ENCODE data around the gene OTOP3. TPM values are rescaled to one million over a fixed set of nuclear protein-coding genes. Genes with fewer than 3 reads are reported as not detected.

The OTOP3 gene
- total RNA-seq, 1 donor from 2014 or later, result not detected

GRCh38 chr17:74892974-74893911 is 42.5 kb upstream of the OTOP3 start, which contains the start of gene FADS6:
TSS of gene FADS6 (minus strand) at chr17:74893633. CDS start at chr17:74893595, 38 bp downstream.
- H3K4me3 ChIP-seq (ENCODE audit: low read depth, low read length), result no peak within 1 kb of the TSS
- no peak for TF ChIP-seq CTCF (IDR thresholded peaks at IDR 0.05; ENCODE audit: insufficient read depth, low read length, poor library complexity, severe bottlenecking)
- H3K36me3 ChIP-seq (ENCODE audit: control insufficient read depth, insufficient read depth, low read length), result no peaks in the 10 kb centered on the region
- DNase-seq (ENCODE audit: low read depth), result no peak
- H3K27me3 ChIP-seq (ENCODE audit: control insufficient read depth, insufficient read depth, low read length), result peaks cover 59% of the 10 kb centered on the region

- no peaks in the 10 kb centered on the region for H3K36me3 ChIP-seq (ENCODE audit: control insufficient read depth, insufficient read depth, low read length)
- DNase-seq (ENCODE audit: low read depth), result no peak
- H3K4me3 ChIP-seq (ENCODE audit: low read depth, low read length), result no peak overlapping the region
- H3K27me3 ChIP-seq (ENCODE audit: control insufficient read depth, insufficient read depth, low read length), result peaks cover 50% of the 10 kb centered on the region
- no peak for TF ChIP-seq CTCF (IDR thresholded peaks at IDR 0.05; ENCODE audit: insufficient read depth, low read length, poor library complexity, severe bottlenecking)
Measured at GRCh38 chr17:74893936-74894671, 41.6 kb upstream of the OTOP3 start.

- no peak for TF ChIP-seq CTCF (IDR thresholded peaks at IDR 0.05; ENCODE audit: insufficient read depth, low read length, poor library complexity, severe bottlenecking)
- peaks cover 19% of the 10 kb centered on the region for H3K27me3 ChIP-seq (ENCODE audit: control insufficient read depth, insufficient read depth, low read length)
- no peak for DNase-seq (ENCODE audit: low read depth)
- no peak overlapping the region for H3K4me3 ChIP-seq (ENCODE audit: low read depth, low read length)
- no peaks in the 10 kb centered on the region for H3K36me3 ChIP-seq (ENCODE audit: control insufficient read depth, insufficient read depth, low read length)
Measured at GRCh38 chr17:74898376-74898946, 37.2 kb upstream of the OTOP3 start.

- H3K4me3 ChIP-seq (ENCODE audit: low read depth, low read length), result no peak overlapping the region
- H3K36me3 ChIP-seq (ENCODE audit: control insufficient read depth, insufficient read depth, low read length), result no peaks in the 10 kb centered on the region
- no peak for TF ChIP-seq CTCF (IDR thresholded peaks at IDR 0.05; ENCODE audit: insufficient read depth, low read length, poor library complexity, severe bottlenecking)
- DNase-seq (ENCODE audit: low read depth), result no peak
- peaks cover 8% of the 10 kb centered on the region for H3K27me3 ChIP-seq (ENCODE audit: control insufficient read depth, insufficient read depth, low read length)
Measured at GRCh38 chr17:74900208-74900607, 35.5 kb upstream of the OTOP3 start.

GRCh38 chr17:74901353-74902135 is 34.2 kb upstream of the OTOP3 start:
- Histone ChIP-seq H3K4me3 (ENCODE audit: low read depth, low read length) (no peak overlapping the region), H3K27me3 (ENCODE audit: control insufficient read depth, insufficient read depth, low read length) (peaks cover 5% of the 10 kb centered on the region), H3K36me3 (ENCODE audit: control insufficient read depth, insufficient read depth, low read length) (no peaks in the 10 kb centered on the region)
- TF ChIP-seq CTCF (IDR thresholded peaks at IDR 0.05; ENCODE audit: insufficient read depth, low read length, poor library complexity, severe bottlenecking), result no peak
- no peak for DNase-seq (ENCODE audit: low read depth)

Measured in kidney epithelial cell (primary cell).